Ascending aorta (tissue), 2 donors: ENCODE measurements around the gene CDH15. TPM values are rescaled to one million over a fixed set of nuclear protein-coding genes. Genes with fewer than 3 reads are reported as not detected.

Source experiments
- DNase-seq, 2 donors: peaks; one replicate each; pipeline ENCODE4 v3.0.0-alpha.2; 2019; ENCODE audit warnings: low spot score in 2 of 2
- H3K27ac ChIP-seq, 2 donors: fragments of 200-600 bp; sonication (generic); one replicate each; pipeline ENCODE4 v1.5.1; 2016 to 2017; ENCODE audit warnings: mild to moderate bottlenecking in 1 of 2
- H3K27me3 ChIP-seq: fragments of 200-600 bp; sonication (generic); one replicate; pipeline ENCODE4 v1.5.1; 2017
- H3K36me3 ChIP-seq, 2 donors: fragments of 200-600 bp; sonication (generic); one replicate each; pipeline ENCODE4 v1.5.1; 2016
- H3K4me1 ChIP-seq, 2 donors: fragments of 200-600 bp; sonication (generic); one replicate each; pipeline ENCODE4 v1.5.1; 2016 to 2017; ENCODE audit warnings: mild to moderate bottlenecking in 1 of 2
- H3K4me3 ChIP-seq, 2 donors: fragments of 200-600 bp; sonication (generic); one replicate each; pipeline ENCODE4 v1.5.1; 2016 to 2017; ENCODE audit warnings: mild to moderate bottlenecking in 1 of 2
- H3K9me3 ChIP-seq, 2 donors: fragments of 200-600 bp; sonication (generic); one replicate each; pipeline ENCODE4 v1.5.1; 2016
- intact Hi-C: fragments of 100-400 bp; cut with DNase I; formaldehyde crosslinking; loops from one replicate; pipeline ENCODE4 v1.15.1; 2023
- total RNA-seq: library from RNA; depleted of rRNA; stranded (reverse); fragments of >200 nt; gene quantifications from one replicate; pipeline ENCODE4 v1.1.0, GENCODE V29; 2016
- TF ChIP-seq, protein P1 (sequence below), 3 experiments: fragments of 200-600 bp in 2 of 3; fragments of 450-650 bp in 1 of 3; sonication (generic) in 2 of 3; IDR thresholded peaks; one replicate each; pipeline ENCODE4 v1.5.1; 2016 to 2019; ENCODE audit warnings: antibody characterized with exemption in 3 of 3, mild to moderate bottlenecking in 1 of 3, moderate library complexity in 1 of 3

CDH15 gene
- total RNA-seq, 1 donor from 2014 or later = not detected

GRCh38 chr16:89166696-89167424 lies 4.7 kb upstream of the CDH15 start:
- intact Hi-C loops = loop anchor here (10.0 kb wide), 1 partner anchor 72 kb away; the partner anchor contains the start of gene ACSF3
- DNase-seq = no peak
- no peaks in the 10 kb centered on the region for H3K36me3 ChIP-seq

DNA sequence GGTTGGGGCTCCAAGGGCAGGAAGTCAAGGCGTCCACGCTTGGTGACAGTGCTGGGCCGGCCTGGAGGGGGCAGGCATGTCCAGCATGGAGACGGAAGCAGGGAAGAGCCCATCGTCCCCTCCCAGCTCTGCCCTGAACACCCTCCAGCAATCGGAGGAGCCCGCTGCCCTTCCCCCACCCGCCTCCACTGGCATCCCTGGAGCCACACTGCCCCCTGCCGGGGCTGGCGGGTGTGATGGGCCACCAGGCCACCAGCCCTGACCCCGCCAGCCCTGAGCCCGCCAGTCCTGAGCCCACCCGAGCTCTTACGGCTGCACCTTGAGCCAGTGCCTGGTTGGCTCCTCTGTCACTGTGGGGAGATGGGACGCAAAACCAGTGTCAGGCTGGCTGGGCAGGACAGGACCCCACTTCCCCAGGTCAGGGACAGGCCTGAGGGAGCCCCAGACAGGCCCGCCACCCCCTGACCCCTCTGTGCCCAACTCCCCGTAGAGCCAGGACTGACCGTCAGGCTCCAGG lies 4.1 kb upstream of the CDH15 start:
- Histone ChIP-seq H3K36me3 (no peaks in the 10 kb centered on the region), H3K4me3 (no peak overlapping the region), H3K9me3 (no peaks in the 10 kb centered on the region), H3K27me3 (peaks cover 18% of the 10 kb centered on the region), H3K27ac (no peak overlapping the region), H3K4me1 (peaks cover 6 to 8% of the 10 kb centered on the region in 2 donors)
- peak in 1 of 2 donors; percentile 84 for DNase-seq
- TF ChIP-seq, protein P1, sequence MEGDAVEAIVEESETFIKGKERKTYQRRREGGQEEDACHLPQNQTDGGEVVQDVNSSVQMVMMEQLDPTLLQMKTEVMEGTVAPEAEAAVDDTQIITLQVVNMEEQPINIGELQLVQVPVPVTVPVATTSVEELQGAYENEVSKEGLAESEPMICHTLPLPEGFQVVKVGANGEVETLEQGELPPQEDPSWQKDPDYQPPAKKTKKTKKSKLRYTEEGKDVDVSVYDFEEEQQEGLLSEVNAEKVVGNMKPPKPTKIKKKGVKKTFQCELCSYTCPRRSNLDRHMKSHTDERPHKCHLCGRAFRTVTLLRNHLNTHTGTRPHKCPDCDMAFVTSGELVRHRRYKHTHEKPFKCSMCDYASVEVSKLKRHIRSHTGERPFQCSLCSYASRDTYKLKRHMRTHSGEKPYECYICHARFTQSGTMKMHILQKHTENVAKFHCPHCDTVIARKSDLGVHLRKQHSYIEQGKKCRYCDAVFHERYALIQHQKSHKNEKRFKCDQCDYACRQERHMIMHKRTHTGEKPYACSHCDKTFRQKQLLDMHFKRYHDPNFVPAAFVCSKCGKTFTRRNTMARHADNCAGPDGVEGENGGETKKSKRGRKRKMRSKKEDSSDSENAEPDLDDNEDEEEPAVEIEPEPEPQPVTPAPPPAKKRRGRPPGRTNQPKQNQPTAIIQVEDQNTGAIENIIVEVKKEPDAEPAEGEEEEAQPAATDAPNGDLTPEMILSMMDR (IDR thresholded peaks at IDR 0.05) = peak; percentile 44 to 65 (median 62)
- intact Hi-C loops = loop anchor here (10.0 kb wide), 1 partner anchor 73 kb away; the partner anchor contains the start of gene ACSF3

More at GRCh38 chr16:89166696-89167424, 4.7 kb upstream of the CDH15 start:
- Histone ChIP-seq H3K27ac (no peak overlapping the region), H3K4me3 (no peak overlapping the region), H3K9me3 (no peaks in the 10 kb centered on the region), H3K27me3 (peaks cover 18% of the 10 kb centered on the region), H3K4me1 (peaks cover 6 to 8% of the 10 kb centered on the region in 2 donors)
- TF ChIP-seq, protein P1 (IDR thresholded peaks at IDR 0.05) = no peak

GRCh38 chr16:89168381-89169189 lies 3.0 kb upstream of the CDH15 start:
- no peaks in the 10 kb centered on the region for H3K36me3 ChIP-seq
- peaks cover 18% of the 10 kb centered on the region for H3K27me3 ChIP-seq
- no peaks in the 10 kb centered on the region for H3K9me3 ChIP-seq
- TF ChIP-seq, protein P1 (IDR thresholded peaks at IDR 0.05) = no peak
- intact Hi-C loops = loop anchor here (10.0 kb wide), 1 partner anchor 74 kb away; the partner anchor contains the start of gene ACSF3
- DNase-seq = no peak
- H3K4me3 ChIP-seq = no peak overlapping the region
- peaks cover 6 to 8% of the 10 kb centered on the region in 2 donors for H3K4me1 ChIP-seq
- H3K27ac ChIP-seq = no peak overlapping the region

DNA sequence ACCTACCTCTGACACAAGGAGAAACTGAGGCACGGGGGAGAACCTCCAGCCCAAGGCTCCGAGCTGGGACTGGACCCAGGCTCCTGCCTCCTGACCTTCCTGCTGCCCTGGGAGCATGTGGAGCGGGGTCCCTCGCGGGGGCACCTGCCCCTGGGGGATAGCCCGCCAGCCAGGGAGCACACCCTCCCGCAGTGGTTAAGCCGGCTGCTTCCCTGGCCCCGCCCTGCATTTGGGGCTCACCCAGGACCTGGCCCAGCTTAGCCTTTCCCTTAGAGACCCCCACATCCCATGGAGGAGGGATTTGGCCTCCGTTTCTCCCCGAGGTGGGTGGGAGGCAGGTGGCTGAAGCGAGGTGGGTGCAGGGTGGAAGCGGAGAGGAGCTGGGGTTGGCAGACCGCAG lies 1.8 kb upstream of the CDH15 start:
- Histone ChIP-seq H3K36me3 (no peaks in the 10 kb centered on the region), H3K27ac (no peak overlapping the region), H3K9me3 (no peaks in the 10 kb centered on the region), H3K27me3 (peaks cover 18% of the 10 kb centered on the region), H3K4me1 (peaks cover 6 to 8% of the 10 kb centered on the region in 2 donors), H3K4me3 (no peak overlapping the region)
- DNase-seq = no peak
- TF ChIP-seq, protein P1 (IDR thresholded peaks at IDR 0.05) = no peak
- intact Hi-C loops = loop anchor here (10.0 kb wide), 1 partner anchor 75 kb away; the partner anchor contains the start of gene ACSF3

DNA sequence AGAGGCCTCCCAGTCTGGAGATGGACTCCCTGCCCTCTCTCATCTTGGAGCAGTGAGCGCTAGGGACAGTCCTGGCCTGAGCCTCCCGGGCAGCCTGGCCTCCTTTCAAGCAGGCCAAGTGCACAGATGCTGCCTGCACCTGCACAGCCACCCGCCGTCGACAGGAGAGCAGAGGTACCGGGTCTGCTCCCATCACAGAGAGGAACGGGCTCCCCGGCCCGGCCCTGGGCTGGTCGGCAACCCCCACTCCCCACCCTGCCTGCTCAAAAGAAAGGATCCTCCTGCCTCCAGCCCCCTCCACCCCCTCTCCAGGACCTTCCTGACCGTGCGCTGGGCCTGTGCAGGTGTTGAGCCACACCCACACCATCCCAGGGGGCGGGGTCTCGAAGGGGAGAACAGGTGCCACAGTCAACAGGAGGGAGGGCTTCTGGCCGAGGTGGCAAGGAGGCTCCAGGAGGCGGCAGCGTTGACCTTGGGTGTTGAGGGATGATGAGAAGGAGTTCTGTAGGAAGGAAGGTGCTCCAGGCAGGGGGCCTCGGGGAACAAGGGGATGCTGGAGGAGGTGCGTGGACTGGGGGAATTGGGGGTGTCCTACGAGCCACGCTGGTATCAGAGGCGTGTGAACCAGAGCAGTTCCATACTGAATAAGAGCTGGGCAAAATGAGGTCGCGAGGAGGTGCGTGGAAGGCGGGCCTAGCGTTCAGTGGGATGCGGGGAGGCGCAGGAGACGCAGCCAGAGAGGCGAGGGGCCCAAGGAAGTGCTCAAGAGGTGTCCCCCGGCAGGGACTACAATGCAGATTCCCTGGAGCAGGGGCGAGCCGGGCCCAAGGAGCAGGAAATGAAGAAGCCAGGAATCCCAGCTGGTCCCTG lies 967 bp upstream of the CDH15 start:
- no peak for DNase-seq
- Histone ChIP-seq H3K36me3 (no peaks in the 10 kb centered on the region), H3K27ac (no peak overlapping the region), H3K4me3 (peak overlapping the region; percentile 33 to 49), H3K27me3 (peaks cover 18% of the 10 kb centered on the region), H3K9me3 (no peaks in the 10 kb centered on the region), H3K4me1 (peaks cover 6 to 8% of the 10 kb centered on the region in 2 donors)
- TF ChIP-seq, protein P1 (IDR thresholded peaks at IDR 0.05) = no peak
- intact Hi-C loops = no loop called here
